Measurements from ENCODE around the gene VRK2.
"Not testable (repeated sequence)": the region's sequence is repeated elsewhere in the genome, so short reads cannot be mapped to it uniquely, and the experiment has no call there.

The VRK2 gene

DNA sequence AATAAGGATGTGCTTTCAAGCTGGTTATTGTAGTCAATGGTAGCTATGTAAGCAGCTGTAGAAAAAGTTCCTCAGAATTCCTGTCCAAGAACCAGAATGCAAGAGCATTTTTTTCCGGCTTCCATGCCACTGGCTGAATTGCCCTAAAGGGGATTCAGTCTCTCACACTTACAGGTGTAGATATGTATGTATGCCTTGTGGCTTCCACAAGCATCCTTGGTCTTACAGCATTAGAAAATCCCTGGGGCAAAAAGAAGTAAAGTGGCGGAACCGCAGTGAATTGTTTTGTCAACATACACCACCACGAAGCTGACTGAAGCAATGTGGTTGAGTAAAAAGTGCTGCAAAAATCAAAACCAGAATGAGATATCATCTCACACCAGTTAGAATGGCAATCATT, 139.9 kb downstream of the VRK2 start:
- Histone ChIP-seq H3K27ac (ENCODE audit: low read depth, low read length) (no peak overlapping the region), H3K9ac (ENCODE audit: low read length) (no peak overlapping the region), H3F3A (ENCODE audit: insufficient read depth) (0 out of 2 replicates have a peak, but pooled peaks cover 3% of the 10 kb centered on the region), H3K9me2 (replicated peaks; ENCODE audit: insufficient read depth, low read length) (no peaks in the 10 kb centered on the region), H3K9me3 (ENCODE audit: insufficient read depth, low read length) (no peaks in the 10 kb centered on the region), H3K79me2 (ENCODE audit: insufficient read depth, low read length) (no peaks in the 10 kb centered on the region), H3K4me3 (ENCODE audit: insufficient read depth, low read length, poor library complexity, severe bottlenecking) (no peak overlapping the region), H3K36me3 (ENCODE audit: low read length) (peaks cover 17% of the 10 kb centered on the region; the same call in 1 of the 2 replicates), H2AFZ (ENCODE audit: low read depth, low read length, severe bottlenecking) (no peak overlapping the region), H3K4me2 (ENCODE audit: low read depth, low read length, poor library complexity, severe bottlenecking) (no peak overlapping the region), H4K20me1 (ENCODE audit: low read depth, low read length) (no peaks in the 10 kb centered on the region), H3K27me3 (ENCODE audit: low read length) (no peaks in the 10 kb centered on the region)
- no peak for TF ChIP-seq EZH2phosphoT487 (conservative IDR thresholded peaks at IDR 0.05; ENCODE audit: low read length)
- TF ChIP-seq, protein P1, sequence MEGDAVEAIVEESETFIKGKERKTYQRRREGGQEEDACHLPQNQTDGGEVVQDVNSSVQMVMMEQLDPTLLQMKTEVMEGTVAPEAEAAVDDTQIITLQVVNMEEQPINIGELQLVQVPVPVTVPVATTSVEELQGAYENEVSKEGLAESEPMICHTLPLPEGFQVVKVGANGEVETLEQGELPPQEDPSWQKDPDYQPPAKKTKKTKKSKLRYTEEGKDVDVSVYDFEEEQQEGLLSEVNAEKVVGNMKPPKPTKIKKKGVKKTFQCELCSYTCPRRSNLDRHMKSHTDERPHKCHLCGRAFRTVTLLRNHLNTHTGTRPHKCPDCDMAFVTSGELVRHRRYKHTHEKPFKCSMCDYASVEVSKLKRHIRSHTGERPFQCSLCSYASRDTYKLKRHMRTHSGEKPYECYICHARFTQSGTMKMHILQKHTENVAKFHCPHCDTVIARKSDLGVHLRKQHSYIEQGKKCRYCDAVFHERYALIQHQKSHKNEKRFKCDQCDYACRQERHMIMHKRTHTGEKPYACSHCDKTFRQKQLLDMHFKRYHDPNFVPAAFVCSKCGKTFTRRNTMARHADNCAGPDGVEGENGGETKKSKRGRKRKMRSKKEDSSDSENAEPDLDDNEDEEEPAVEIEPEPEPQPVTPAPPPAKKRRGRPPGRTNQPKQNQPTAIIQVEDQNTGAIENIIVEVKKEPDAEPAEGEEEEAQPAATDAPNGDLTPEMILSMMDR (IDR thresholded peaks at IDR 0.05; ENCODE audit: insufficient read depth, low read length, poor library complexity, severe bottlenecking): no peak

DNA sequence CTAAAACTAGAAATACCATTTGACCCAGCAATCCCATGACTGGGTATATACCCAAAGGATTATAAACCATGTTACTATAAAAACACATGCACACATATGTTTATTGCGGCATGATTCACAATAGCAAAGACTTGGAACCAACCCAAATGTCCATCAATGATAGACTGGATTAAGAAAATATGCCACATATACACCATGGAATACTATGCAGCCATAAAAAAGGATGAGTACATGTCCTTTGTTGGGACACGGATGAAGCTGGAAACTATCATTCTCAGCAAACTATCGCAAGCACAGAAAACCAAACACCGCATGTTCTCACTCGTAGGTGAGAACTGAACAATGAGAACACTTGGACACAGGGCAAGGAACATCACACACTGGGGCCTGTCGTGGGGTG, 140.4 kb downstream of the VRK2 start:
- H3K27me3 ChIP-seq (ENCODE audit: low read length); H3K9me3 ChIP-seq (ENCODE audit: insufficient read depth, low read length); H3K27ac ChIP-seq (ENCODE audit: low read depth, low read length); H3K4me2 ChIP-seq (ENCODE audit: low read depth, low read length, poor library complexity, severe bottlenecking); H3F3A ChIP-seq (ENCODE audit: insufficient read depth); H4K20me1 ChIP-seq (ENCODE audit: low read depth, low read length); H3K4me3 ChIP-seq (ENCODE audit: insufficient read depth, low read length, poor library complexity, severe bottlenecking); H3K79me2 ChIP-seq (ENCODE audit: insufficient read depth, low read length); H3K9me2 ChIP-seq (replicated peaks; ENCODE audit: insufficient read depth, low read length); H3K9ac ChIP-seq (ENCODE audit: low read length); H2AFZ ChIP-seq (ENCODE audit: low read depth, low read length, severe bottlenecking): not testable (repeated sequence)
- peaks cover 17% of the 10 kb centered on the region; the same call in 1 of the 2 replicates for H3K36me3 ChIP-seq (ENCODE audit: low read length)

DNA sequence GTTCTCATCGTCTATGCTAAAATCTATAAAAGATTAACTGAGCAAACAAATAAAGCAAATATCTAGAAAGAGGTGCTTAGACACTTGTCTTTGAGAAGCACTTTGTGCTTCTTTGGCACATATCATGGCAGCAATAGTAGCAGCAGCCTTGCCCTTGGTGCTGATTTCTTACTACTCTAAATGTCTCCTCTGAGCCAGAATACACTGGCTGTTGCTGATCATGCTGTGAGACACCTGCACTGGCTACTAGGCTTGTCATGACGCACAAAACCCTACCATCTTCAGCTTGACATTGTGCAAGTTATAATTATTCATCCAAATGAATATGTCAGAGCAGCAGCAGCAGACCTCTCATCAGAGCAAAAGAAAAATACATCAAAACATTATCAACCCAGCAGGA, 147.9 kb downstream of the VRK2 start:
- Histone ChIP-seq H3K4me3 (ENCODE audit: insufficient read depth, low read length, poor library complexity, severe bottlenecking) (no peak overlapping the region), H3K27ac (ENCODE audit: low read depth, low read length) (no peak overlapping the region), H3K9me3 (ENCODE audit: insufficient read depth, low read length) (no peaks in the 10 kb centered on the region), H3K27me3 (ENCODE audit: low read length) (no peaks in the 10 kb centered on the region), H4K20me1 (ENCODE audit: low read depth, low read length) (no peaks in the 10 kb centered on the region), H3K79me2 (ENCODE audit: insufficient read depth, low read length) (no peaks in the 10 kb centered on the region), H2AFZ (ENCODE audit: low read depth, low read length, severe bottlenecking) (no peak overlapping the region), H3K9ac (ENCODE audit: low read length) (no peak overlapping the region), H3F3A (ENCODE audit: insufficient read depth) (peaks cover 6% of the 10 kb centered on the region; the same call in 1 of the 2 replicates), H3K9me2 (replicated peaks; ENCODE audit: insufficient read depth, low read length) (no peaks in the 10 kb centered on the region), H3K4me2 (ENCODE audit: low read depth, low read length, poor library complexity, severe bottlenecking) (no peak overlapping the region), H3K36me3 (ENCODE audit: low read length) (peaks cover 13% of the 10 kb centered on the region)
- no peak for TF ChIP-seq EZH2phosphoT487 (conservative IDR thresholded peaks at IDR 0.05; ENCODE audit: low read length)
- TF ChIP-seq, protein P1 (IDR thresholded peaks at IDR 0.05; ENCODE audit: insufficient read depth, low read length, poor library complexity, severe bottlenecking): no peak

DNA sequence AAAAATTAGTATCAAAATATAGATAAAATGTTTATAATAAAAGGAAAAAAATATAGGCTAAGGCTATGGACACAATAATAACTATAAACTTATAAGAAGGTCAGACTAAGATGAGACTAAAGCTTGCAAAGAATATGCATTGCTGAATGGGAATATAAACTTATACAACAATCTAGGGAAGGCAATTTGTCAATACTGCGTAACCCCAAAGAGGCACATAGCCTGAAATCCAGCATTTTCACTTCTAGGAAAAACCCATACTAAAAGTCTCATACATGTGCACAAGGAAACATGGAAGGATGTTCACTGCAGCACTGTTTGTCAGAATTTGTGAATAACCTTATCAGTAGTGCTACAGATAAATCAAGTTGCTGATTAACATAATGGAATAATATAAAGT, 149.1 kb downstream of the VRK2 start:
- H3K4me2 ChIP-seq (ENCODE audit: low read depth, low read length, poor library complexity, severe bottlenecking): no peak overlapping the region
- no peaks in the 10 kb centered on the region for H3K27me3 ChIP-seq (ENCODE audit: low read length)
- no peaks in the 10 kb centered on the region for H3K79me2 ChIP-seq (ENCODE audit: insufficient read depth, low read length)
- no peak overlapping the region for H2AFZ ChIP-seq (ENCODE audit: low read depth, low read length, severe bottlenecking)
- no peak overlapping the region for H3K9ac ChIP-seq (ENCODE audit: low read length)
- H3K9me2 ChIP-seq (replicated peaks; ENCODE audit: insufficient read depth, low read length): no peaks in the 10 kb centered on the region
- peaks cover 24% of the 10 kb centered on the region for H3K36me3 ChIP-seq (ENCODE audit: low read length)
- no peaks in the 10 kb centered on the region for H3K9me3 ChIP-seq (ENCODE audit: insufficient read depth, low read length)
- no peak overlapping the region for H3K27ac ChIP-seq (ENCODE audit: low read depth, low read length)
- no peaks in the 10 kb centered on the region for H4K20me1 ChIP-seq (ENCODE audit: low read depth, low read length)
- no peak for TF ChIP-seq EZH2phosphoT487 (conservative IDR thresholded peaks at IDR 0.05; ENCODE audit: low read length)
- TF ChIP-seq, protein P1 (IDR thresholded peaks at IDR 0.05; ENCODE audit: insufficient read depth, low read length, poor library complexity, severe bottlenecking): no peak
- H3F3A ChIP-seq (ENCODE audit: insufficient read depth): peaks cover 3% of the 10 kb centered on the region; the same call in 1 of the 2 replicates
- H3K4me3 ChIP-seq (ENCODE audit: insufficient read depth, low read length, poor library complexity, severe bottlenecking): no peak overlapping the region

Data from SU-DHL-6 (cell line).